Smooth muscle cell of the coronary artery (primary cell): ENCODE measurements around the gene ZNF213. TPM values are rescaled to one million over a fixed set of nuclear protein-coding genes. Genes with fewer than 3 reads are reported as not detected.

Experiments used
- total RNA-seq: library from RNA; depleted of rRNA; stranded (reverse); fragments of >200 nt; gene quantifications from 2 replicates; pipeline ENCODE4 v1.2.3, GENCODE V29; 2014; ENCODE audit warnings: low replicate concordance

ZNF213 gene
- 0.70 and 4.1 TPM in 2 replicates for total RNA-seq

GRCh38 chr16:3134338-3135125, at the start of gene ZNF213:
Gene ZNF213 (plus strand): TSS chr16:3135029. CDS start chr16:3137281, 2,252 bp downstream.

DNA sequence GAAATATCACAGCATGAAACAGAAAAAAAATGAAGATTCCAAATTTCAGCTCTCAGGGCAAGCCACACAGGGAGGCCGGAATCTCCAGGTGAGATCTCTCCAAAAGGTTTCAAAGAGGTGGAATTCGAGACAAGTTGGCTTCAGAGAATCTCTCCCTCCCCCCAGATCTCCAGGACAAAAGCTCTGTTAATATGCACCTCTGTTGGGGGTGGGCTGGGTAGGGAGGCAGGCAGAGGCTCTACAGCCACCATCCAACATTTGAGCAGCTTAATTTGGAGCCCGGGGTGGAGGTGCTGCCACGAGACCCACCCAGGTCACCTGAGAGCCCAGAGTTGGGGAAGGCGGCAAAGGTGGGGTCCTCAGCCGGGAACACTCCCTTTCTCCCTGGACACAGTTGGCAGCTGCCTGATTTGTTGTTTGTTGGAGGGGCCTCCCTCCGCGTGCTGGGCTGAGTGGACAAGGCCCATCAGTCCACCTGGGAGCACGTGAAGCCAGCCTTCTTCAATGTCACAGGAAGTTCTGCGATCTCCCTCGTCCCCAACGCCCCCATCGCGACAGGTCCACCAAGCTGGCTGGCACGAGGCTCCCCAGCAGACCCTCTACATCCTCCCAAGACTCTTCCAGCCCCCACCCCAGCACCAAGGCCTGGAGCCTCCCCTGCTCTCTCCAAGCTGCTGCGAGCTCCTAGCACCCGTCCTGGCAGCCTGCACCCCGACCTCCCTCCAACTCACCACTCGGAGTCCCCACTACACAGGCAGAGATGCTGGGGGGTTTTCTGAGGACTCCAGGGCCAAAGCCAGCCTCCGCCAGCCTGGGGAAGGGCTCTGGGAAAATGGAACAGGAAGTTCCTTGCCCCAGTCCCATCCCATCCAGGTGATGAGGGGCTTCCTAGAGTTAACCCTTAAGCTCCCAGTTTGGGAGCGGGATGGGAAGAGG, 36.1 kb upstream of the ZNF213 start, which contains the start of gene ZSCAN10:
TSS of gene ZSCAN10 (minus strand) at position 836 of the 936 bp plus-strand sequence. CDS start 6,357 bp downstream, outside the sequence.

DNA sequence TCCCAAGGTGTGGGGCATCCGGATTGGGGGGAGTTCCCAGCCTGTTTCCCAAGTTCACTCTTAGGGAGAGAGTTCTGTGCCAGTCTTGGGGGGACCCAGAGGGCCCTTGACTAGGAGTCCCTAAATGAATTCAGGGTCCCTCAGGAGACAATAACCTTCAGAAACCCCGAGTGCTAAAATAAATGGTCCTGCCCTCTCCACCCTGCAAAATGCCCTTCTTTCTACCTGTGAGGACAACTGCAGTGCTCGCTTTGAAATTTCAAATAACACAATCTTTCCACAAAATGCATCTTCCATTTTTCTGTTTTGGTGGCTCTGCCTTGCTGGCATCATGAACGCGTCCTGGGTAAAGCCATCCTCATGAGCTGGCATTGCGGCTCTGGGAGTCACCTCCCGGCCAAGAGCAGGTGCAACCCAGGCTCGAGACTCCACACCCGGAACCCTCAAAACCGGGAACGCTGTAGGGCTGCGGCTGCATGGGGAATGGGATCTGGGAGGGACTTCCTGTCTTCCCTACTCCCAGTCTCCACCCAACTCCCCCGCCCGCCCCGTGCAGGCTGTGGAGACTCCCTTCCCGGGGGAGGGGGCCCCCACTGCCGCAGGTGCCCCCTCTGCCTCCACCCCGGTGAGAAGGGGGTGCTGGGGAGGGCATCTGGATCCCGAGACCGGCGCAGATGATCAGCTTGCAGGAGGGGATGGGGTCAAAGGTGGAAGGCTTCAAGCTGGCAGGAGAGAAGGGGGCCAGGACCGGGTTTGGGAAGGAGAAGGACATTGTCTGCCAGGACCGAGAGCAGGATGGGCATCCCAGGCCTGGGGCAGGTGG, 22.6 kb upstream of the ZNF213 start, which contains the start of gene ZNF205:
TSS of gene ZNF205 (plus strand) at position 529 of the 823 bp plus-strand sequence. CDS start 845 bp downstream, outside the sequence.

DNA sequence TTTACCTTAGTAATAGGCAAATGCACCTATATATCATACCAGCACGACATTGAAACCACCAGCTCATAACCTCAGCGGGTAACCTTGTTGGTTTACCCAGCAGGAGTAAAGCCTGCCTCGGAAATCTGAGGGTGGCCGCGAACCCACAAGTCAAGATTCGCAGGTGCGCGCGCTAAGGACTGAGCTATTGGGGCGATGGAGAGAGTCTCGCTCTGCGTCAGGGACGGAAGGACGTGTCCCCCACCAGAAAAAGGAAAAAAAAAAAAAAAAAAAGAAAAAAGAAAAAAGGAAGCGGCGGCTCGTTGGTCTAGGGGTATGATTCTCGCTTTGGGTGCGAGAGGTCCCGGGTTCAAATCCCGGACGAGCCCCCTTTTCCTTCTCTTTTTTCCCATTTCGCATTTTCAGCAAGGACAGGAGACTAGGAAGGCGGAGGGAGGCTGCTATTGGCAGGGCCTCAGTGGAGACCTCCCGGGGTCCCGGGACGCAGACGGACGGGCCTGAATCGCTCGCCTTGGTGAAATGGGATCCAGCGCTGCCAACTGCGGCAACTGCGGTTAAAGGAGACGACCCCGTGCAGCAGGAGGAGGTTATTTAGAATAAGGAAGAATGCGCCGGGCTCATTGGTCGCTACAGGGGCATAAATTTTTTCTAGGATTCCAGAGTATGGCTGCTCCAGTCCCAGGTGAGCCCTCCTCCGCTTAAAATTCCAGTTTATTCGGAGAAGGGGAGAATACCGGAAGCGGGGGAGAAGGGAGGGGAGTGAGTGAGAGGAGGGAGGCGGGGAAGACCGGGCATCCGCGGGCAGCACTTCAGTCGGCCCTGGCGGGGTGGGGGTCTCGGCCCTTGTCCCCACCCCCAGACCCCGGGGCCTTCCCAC, 53.2 kb downstream of the ZNF213 start, which contains the start of gene OR1F1:
TSS of gene OR1F1 (plus strand) at position 407 of the 877 bp plus-strand sequence.

Other genes with a start within 250 kb of the ZNF213 start
- 31.4 and 39.7 TPM in 2 replicates for gene FLYWCH1, start 223.1 kb upstream of the ZNF213 start, total RNA-seq
- not detected in 2 replicates for gene KREMEN2, start 170.8 kb upstream of the ZNF213 start, total RNA-seq
- 1.6 and 3.8 TPM in 2 replicates for gene PAQR4, start 165.7 kb upstream of the ZNF213 start, total RNA-seq
- 1.3 TPM in 1 of 2 replicates, not detected in the other for gene PKMYT1, start 154.6 kb upstream of the ZNF213 start, total RNA-seq
- gene CLDN9, start 122.1 kb upstream of the ZNF213 start, total RNA-seq, result not detected in 2 replicates
- gene CLDN6, start 116.8 kb upstream of the ZNF213 start, total RNA-seq, result not detected in 2 replicates
- gene TNFRSF12A, start 114.7 kb upstream of the ZNF213 start, total RNA-seq, result 42.1 and 365 TPM in 2 replicates
- 6.6 and 18.3 TPM in 2 replicates for gene HCFC1R1, start 111.1 kb upstream of the ZNF213 start, total RNA-seq
- 17.2 and 26.2 TPM in 2 replicates for gene THOC6, start 111.0 kb upstream of the ZNF213 start, total RNA-seq
- gene BICDL2, start 98.1 kb upstream of the ZNF213 start, total RNA-seq, result under 0.01 and 0.08 TPM in 2 replicates
- gene MMP25, start 88.5 kb upstream of the ZNF213 start, total RNA-seq, result under 0.01 TPM in 1 of 2 replicates, not detected in the other
- gene IL32, start 69.4 kb upstream of the ZNF213 start, total RNA-seq, result 7.4 and 41.0 TPM in 2 replicates
- gene ZSCAN10, start 35.7 kb upstream of the ZNF213 start, total RNA-seq, result not detected in 2 replicates
- gene ZNF205, start 22.4 kb upstream of the ZNF213 start, total RNA-seq, result 9.8 and 14.8 TPM in 2 replicates
- not detected in 2 replicates for gene OR1F1, start 53.2 kb downstream of the ZNF213 start, total RNA-seq
- gene ZNF200, start 100.1 kb downstream of the ZNF213 start, total RNA-seq, result 5.1 and 8.0 TPM in 2 replicates
- gene MEFV, start 121.6 kb downstream of the ZNF213 start, total RNA-seq, result 0.15 TPM in 1 of 2 replicates, not detected in the other
- 17.1 and 35.3 TPM in 2 replicates for gene ZNF263, start 148.5 kb downstream of the ZNF213 start, total RNA-seq
- gene TIGD7, start 170.4 kb downstream of the ZNF213 start, total RNA-seq, result 3.9 and 4.7 TPM in 2 replicates
- 9.7 and 16.1 TPM in 2 replicates for gene ZNF75A, start 170.5 kb downstream of the ZNF213 start, total RNA-seq
- gene OR2C1, start 220.9 kb downstream of the ZNF213 start, total RNA-seq, result 0.08 and 0.23 TPM in 2 replicates